Adrenal gland (tissue), 12 donors: ENCODE data around the gene TRIM52. TPM values are rescaled to one million over a fixed set of nuclear protein-coding genes. Genes with fewer than 3 reads are reported as not detected.
A peak's percentile ranks its signal among the peaks of the same experiment; 100 is the strongest.

ENCODE experiments used
- DNase-seq, 7 donors: peaks; one replicate each; pipeline ENCODE4 v3.0.0-alpha.2; 2019 to 2020
- H3K27ac ChIP-seq, 5 donors: fragments of 200-600 bp; sonication (generic) in 4 of 5; 1 replicate in 3 of 5; 2 replicates in 2 of 5; pipeline versions ENCODE4 v1.5.1 to v1.8.0; 2016 to 2020; ENCODE audit warnings: mild to moderate bottlenecking in 1 of 5
- H3K27me3 ChIP-seq: fragments of 200-600 bp; 2 replicates; pipeline ENCODE4 v1.8.0; 2021
- H3K36me3 ChIP-seq, 2 donors: fragments of 200-600 bp; replicated peaks in 1 of 2; 1 replicate in 1 of 2; 2 replicates in 1 of 2; pipeline versions ENCODE4 v1.5.1 to v1.8.0; 2018 to 2022
- H3K4me1 ChIP-seq, 2 donors: fragments of 200-600 bp; replicated peaks in 1 of 2; 1 replicate in 1 of 2; 2 replicates in 1 of 2; pipeline versions ENCODE4 v1.5.1 to v1.8.0; 2018 to 2021
- H3K4me3 ChIP-seq, 4 donors: fragments of 200-600 bp; sonication (generic) in 3 of 4; one replicate each; pipeline ENCODE4 v1.5.1; 2016 to 2018
- H3K9me3 ChIP-seq, 3 donors: fragments of 200-600 bp; sonication (generic) in 1 of 3; replicated peaks in 1 of 3; 1 replicate in 2 of 3; 2 replicates in 1 of 3; pipeline versions ENCODE4 v1.5.1 to v1.8.0; 2016 to 2021
- CTCF ChIP-seq, 6 experiments: fragments of 450-650 bp in 4 of 6; fragments of 200-600 bp in 2 of 6; sonication (generic) in 1 of 6; IDR thresholded peaks; 1 replicate in 5 of 6; 2 replicates in 1 of 6; pipeline versions ENCODE4 v1.5.1 to v1.8.0; 2016 to 2021; ENCODE audit warnings: antibody characterized with exemption in 6 of 6, mild to moderate bottlenecking in 2 of 6, moderate library complexity in 1 of 6
- POLR2A ChIP-seq, 2 donors: fragments of 450-650 bp; IDR thresholded peaks; one replicate each; pipeline ENCODE4 v1.6.1; 2017; ENCODE audit warnings: antibody characterized with exemption in 2 of 2, mild to moderate bottlenecking in 2 of 2, moderate library complexity in 1 of 2
- WGBS, 4 donors: extraction: QIAGEN DNeasy Blood & Tissue Kit in 2 of 4; methylation state at CpG; one replicate each; pipeline versions ENCODE4 v1.1.5 to v1.1.7; 2013 to 2017; 5-methylcytosine and 5-hydroxymethylcytosine counted together
- intact Hi-C, 2 donors: fragments of 100-400 bp; cut with DNase I; formaldehyde crosslinking; loops; one replicate each; pipeline versions ENCODE4 v1.14.1 to v1.15.0; 2022 to 2023
- polyA plus RNA-seq, 3 donors: library from polyadenylated mRNA; stranded (reverse); fragments of 200-250 nt in 2 of 3; fragments of 350-450 nt in 1 of 3; fragmentation: Illumina TruSeq in 1 of 3; extraction: RNeasy Lipid Tissue Mini Kit (QIAGEN cat#74804) in 1 of 3; gene quantifications; one replicate each; pipeline ENCODE4 v1.2.3, GENCODE V29; 2013 to 2014
- total RNA-seq, 9 donors: library from RNA; depleted of rRNA in 4 of 9; stranded (reverse); fragments of >200 nt in 4 of 9; fragments of 120-200 nt in 1 of 9; fragmentation: NEBNext Ultra II Directional in 1 of 9; extraction: Animal tissue kit (Norgen Biotek cat#: 25700) in 1 of 9; gene quantifications; one replicate each; pipeline versions ENCODE4 v1.1.0 to v1.2.4, GENCODE V29; 2013 to 2023
- donor health status: healthy with polysubstance abuse.
- donor health status: Bipolar disorder and iron deficiency.
- donor health status: DM: yes; HTN: yes; CAD: no.
- donor health status: DM: no; HTN: no; CAD: no.
- donor health status: DM: no; HTN: no; CAD: no.
- donor health status: DM: yes; HTN: yes; CAD: no.

Gene TRIM52
- total and polyA plus RNA-seq, 12 donors: 7.8 to 23.9 (median 13.2) TPM

GRCh38 chr5:181248277-181248676 is 12.7 kb downstream of the TRIM52 start:
- Histone ChIP-seq H3K4me3 (peak overlapping the region in 1 of 4 donors; percentile 86), H3K4me1 (peaks cover 30 to 59% of the 10 kb centered on the region in 2 donors), H3K9me3 (no peaks in the 10 kb centered on the region), H3K27me3 (no peaks in the 10 kb centered on the region), H3K27ac (peak overlapping the region in 3 of 5 donors; percentile 46 to 94 (median 92)), H3K36me3 (peaks cover 0 to 15% of the 10 kb centered on the region in 2 donors)
- TF ChIP-seq CTCF (IDR thresholded peaks at IDR 0.05) (no peak), POLR2A (IDR thresholded peaks at IDR 0.05) (no peak)
- DNase-seq: no peak
- intact Hi-C loops: no loop called here
- WGBS, 4 donors: 77 to 89% (median 83%) methylated on average over 4 of the region's 4 CpGs

DNA sequence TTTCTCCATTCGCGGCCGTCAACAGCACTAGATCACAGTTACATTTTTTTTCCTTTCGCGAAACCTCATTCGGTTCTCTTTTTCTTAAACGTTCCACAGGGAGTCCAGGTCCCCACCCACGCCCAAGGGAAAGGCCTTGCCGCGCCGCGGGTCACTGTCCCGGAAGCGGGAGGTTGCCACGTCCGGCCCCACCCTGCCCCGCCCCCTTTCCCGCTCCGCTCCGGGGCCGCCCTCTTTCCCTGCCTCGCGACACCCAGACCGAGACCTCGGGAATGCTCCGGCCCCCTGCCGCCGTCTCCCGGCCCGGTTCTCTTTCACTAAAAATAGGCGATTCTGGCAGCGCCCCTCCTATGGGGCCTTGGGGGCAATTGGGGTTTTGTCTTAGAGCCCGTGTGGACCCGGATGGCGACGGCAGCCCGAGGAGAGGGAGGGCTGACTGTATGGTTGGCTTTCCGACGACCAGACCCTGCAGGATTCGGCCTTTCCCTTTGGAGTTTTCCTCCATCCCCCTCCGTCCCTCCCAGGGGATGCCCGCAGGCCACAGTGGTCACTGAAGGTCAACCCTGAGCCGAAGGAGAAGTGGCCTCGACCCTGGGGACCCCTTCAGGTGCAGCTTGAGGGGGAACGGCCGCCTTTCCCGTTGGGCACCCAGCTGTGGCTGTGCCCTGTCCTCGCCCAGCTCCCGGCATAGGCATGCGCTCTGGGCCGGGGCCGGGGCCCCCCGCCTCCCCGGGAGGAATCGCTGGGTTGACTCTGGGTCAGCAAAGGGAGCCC is 14.5 kb downstream of the TRIM52 start:
- H3K36me3 ChIP-seq: peaks cover 0 to 10% of the 10 kb centered on the region in 2 donors
- intact Hi-C loops: no loop called here
- peak overlapping the region; percentile 56 to 89 (median 76) for H3K4me3 ChIP-seq
- peaks cover 40 to 63% of the 10 kb centered on the region in 2 donors for H3K4me1 ChIP-seq
- H3K27ac ChIP-seq: peak overlapping the region; percentile 92 to 96 (median 95)
- TF ChIP-seq CTCF (IDR thresholded peaks at IDR 0.05): peak in 2 of 6 experiments; percentile 10 to 32
- TF ChIP-seq POLR2A (IDR thresholded peaks at IDR 0.05): peak; percentile 18 to 62
- 0 to 2% (median 0%) methylated on average over 17 to 55 of the region's 55 CpGs for WGBS, 4 donors
- H3K27me3 ChIP-seq: no peaks in the 10 kb centered on the region
- H3K9me3 ChIP-seq: no peaks in the 10 kb centered on the region
- DNase-seq: peak; percentile 90 to 96 (median 93)

- intact Hi-C loops: no loop called here
- Histone ChIP-seq H3K4me1 (peaks cover 44 to 60% of the 10 kb centered on the region in 2 donors), H3K36me3 (peaks cover 0 to 18% of the 10 kb centered on the region in 2 donors), H3K27me3 (no peaks in the 10 kb centered on the region), H3K27ac (peak overlapping the region; percentile 92 to 96 (median 95)), H3K9me3 (no peaks in the 10 kb centered on the region), H3K4me3 (peak overlapping the region in 3 of 4 donors; percentile 38 to 86 (median 56))
- WGBS, 4 donors: 31 to 38% (median 33%) methylated on average over 30 to 34 of the region's 34 CpGs
- TF ChIP-seq POLR2A (IDR thresholded peaks at IDR 0.05) (no peak), CTCF (IDR thresholded peaks at IDR 0.05) (no peak)
- DNase-seq: peak in 1 of 7 donors; percentile 47
Measured at GRCh38 chr5:181245427-181246275, 15.3 kb downstream of the TRIM52 start.
